Mesendoderm (in vitro differentiated cells): ENCODE data around the gene ORM2.

Experiments
- DNase-seq: peaks from one replicate; pipeline ENCODE4 v3.0.0; 2013
- H2AK5ac ChIP-seq: 2 replicates; pipeline ENCODE4 v1.6.1; 2013; ENCODE audit warnings: low read length, inconsistent platforms
- H2BK120ac ChIP-seq: 2 replicates; pipeline ENCODE4 v1.6.1; 2013; ENCODE audit warnings: low read depth, mild to moderate bottlenecking, low read length, moderate library complexity, mixed read lengths
- H2BK15ac ChIP-seq: replicated peaks from 2 replicates; pipeline ENCODE4 v1.6.1; 2013; ENCODE audit warnings: low read depth, mild to moderate bottlenecking, moderate library complexity
- H2BK5ac ChIP-seq: 2 replicates; pipeline ENCODE4 v1.6.1; 2013; ENCODE audit warnings: low read length, inconsistent platforms
- H3K18ac ChIP-seq: 2 replicates; pipeline ENCODE4 v1.6.1; 2013; ENCODE audit warnings: mild to moderate bottlenecking, low read length, mixed read lengths
- H3K23ac ChIP-seq: one replicate; pipeline ENCODE4 v1.6.1; 2013; ENCODE audit warnings: low read length
- H3K27ac ChIP-seq: 2 replicates; pipeline ENCODE4 v1.5.1; 2013; ENCODE audit warnings: low read depth, mild to moderate bottlenecking, inconsistent platforms, low read length, moderate library complexity
- H3K27me3 ChIP-seq: 2 replicates; pipeline ENCODE4 v1.6.1; 2013; ENCODE audit warnings: low read length, control low read depth, mild to moderate bottlenecking, inconsistent platforms; ENCODE audit not compliant: insufficient read depth, poor library complexity
- H3K36me3 ChIP-seq: 2 replicates; pipeline ENCODE4 v1.6.1; 2013; ENCODE audit warnings: low read length, inconsistent platforms; ENCODE audit not compliant: control insufficient read depth, insufficient read depth
- H3K4ac ChIP-seq: one replicate; pipeline ENCODE4 v1.6.1; 2013; ENCODE audit warnings: low read depth, mild to moderate bottlenecking, low read length, moderate library complexity
- H3K4me1 ChIP-seq: 2 replicates; pipeline ENCODE4 v1.6.1; 2013; ENCODE audit warnings: low read depth, low read length, inconsistent platforms; ENCODE audit not compliant: control insufficient read depth
- H3K4me2 ChIP-seq: 2 replicates; pipeline ENCODE4 v1.6.1; 2013; ENCODE audit warnings: low read length
- H3K4me3 ChIP-seq: 2 replicates; pipeline ENCODE4 v1.5.1; 2013; ENCODE audit warnings: mild to moderate bottlenecking, low read length
- H3K56ac ChIP-seq: one replicate; pipeline ENCODE4 v1.6.1; 2013; ENCODE audit warnings: low read length
- H3K79me1 ChIP-seq: 2 replicates; pipeline ENCODE4 v1.6.1; 2013; ENCODE audit warnings: low read length, inconsistent platforms
- H3K79me2 ChIP-seq: 2 replicates; pipeline ENCODE4 v1.6.1; 2013; ENCODE audit warnings: mild to moderate bottlenecking, low read length; ENCODE audit not compliant: control insufficient read depth, insufficient read depth
- H3K9ac ChIP-seq: 2 replicates; pipeline ENCODE4 v1.6.1; 2013; ENCODE audit warnings: low read length, inconsistent platforms
- H4K5ac ChIP-seq: one replicate; pipeline ENCODE4 v1.6.1; 2013; ENCODE audit warnings: low read length
- H4K8ac ChIP-seq: one replicate; pipeline ENCODE4 v1.6.1; 2013; ENCODE audit warnings: low read depth, mild to moderate bottlenecking, control low read depth, low read length, moderate library complexity
- WGBS: extraction: QIAGEN DNeasy Blood & Tissue Kit; methylation state at CpG from one replicate; pipeline ENCODE4 v1.1.7; 2013; ENCODE audit warnings: low lambda C conversion rate, missing lambda C conversion rate; ENCODE audit not compliant: insufficient coverage; ENCODE audit errors: extremely low coverage; 5-methylcytosine and 5-hydroxymethylcytosine counted together

ORM2 gene

DNA sequence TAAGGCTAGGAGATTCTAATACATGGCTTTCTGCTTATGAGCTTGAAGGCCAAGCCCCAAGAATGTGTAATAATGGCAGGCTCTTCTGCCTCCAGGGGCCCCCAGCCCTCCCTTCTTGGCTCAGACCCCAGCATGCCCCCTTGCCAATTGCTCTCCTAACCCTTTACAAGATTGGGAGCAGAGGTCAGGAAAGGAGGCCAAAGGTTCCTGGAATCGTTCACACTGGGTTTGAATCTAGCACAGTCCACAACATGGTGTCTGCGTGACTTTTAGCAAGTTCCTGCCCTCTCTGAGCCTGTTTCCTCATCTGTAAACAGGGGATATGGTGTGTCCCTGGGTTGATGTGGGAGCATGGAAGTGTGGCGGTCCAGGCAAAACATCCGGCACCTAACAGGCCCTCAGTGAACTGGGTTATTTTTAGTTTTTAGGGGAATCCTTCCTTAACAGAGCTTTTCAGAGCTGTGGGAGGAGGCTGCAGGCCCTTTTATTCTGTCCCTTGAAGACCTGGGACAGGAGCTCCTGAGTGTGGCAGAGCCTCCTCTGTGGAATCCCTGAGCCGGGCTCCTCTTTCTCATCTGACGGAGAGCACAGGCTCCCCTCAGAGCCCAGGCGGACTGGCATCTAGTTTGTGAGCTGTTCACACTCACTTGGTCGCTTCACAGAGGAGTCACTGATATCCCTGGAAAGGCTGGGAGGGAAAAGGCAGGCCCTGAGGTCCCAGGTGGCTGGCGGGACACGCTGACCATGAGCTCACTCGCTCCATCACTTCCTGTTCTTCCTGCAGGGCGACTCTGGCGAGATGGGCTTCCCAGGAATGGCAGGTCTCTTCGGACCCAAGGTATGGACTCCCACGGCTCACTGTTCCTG, 30.1 kb upstream of the ORM2 start:
- Histone ChIP-seq H3K27me3 (no peaks in the 10 kb centered on the region), H2BK15ac (no peak overlapping the region), H3K18ac (no peak overlapping the region), H3K36me3 (no peaks in the 10 kb centered on the region), H3K27ac (no peak overlapping the region), H2BK120ac (no peak overlapping the region), H3K79me1 (no peaks in the 10 kb centered on the region), H3K4me3 (no peak overlapping the region), H3K79me2 (no peaks in the 10 kb centered on the region), H3K9ac (no peak overlapping the region), H4K8ac (no peak overlapping the region), H3K56ac (no peak overlapping the region), H2BK5ac (no peak overlapping the region), H3K23ac (no peak overlapping the region), H3K4ac (no peak overlapping the region), H4K5ac (no peak overlapping the region), H3K4me1 (no peaks in the 10 kb centered on the region), H2AK5ac (no peak overlapping the region), H3K4me2 (no peak overlapping the region)
- DNase-seq = no peak
- no CpG with 5 or more reads among the region's 15 CpGs for WGBS

DNA sequence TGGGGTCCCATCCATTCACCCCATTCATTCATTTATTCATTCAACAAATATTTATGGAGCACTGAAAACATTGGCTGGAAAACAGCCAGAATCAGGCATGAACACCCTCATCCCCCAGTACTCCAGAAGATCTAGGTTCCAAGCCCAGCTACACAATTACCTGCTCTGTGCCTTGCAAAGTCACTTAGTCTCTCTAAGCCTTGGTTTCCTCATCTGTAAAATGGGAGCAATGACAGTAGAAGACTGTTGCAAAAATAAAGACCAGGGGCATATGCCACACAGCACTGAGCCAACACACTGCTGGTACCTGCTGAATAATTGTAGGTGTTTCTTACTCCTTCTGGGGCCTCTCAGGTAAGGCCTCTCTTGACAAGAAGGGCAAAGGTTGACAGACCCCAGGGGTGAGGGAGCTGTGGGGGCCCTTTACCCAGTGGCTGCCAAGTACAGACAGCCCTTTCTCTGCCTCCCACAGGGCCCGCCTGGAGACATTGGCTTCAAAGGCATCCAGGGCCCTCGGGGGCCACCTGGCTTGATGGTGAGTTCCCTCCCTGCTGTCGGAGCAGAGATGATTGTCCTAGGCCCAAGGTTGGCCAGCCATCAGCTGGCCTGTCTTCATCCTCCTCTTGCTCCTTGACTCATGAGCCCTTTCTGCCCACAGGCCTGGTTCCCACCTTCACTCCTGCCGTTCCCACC, 29.4 kb upstream of the ORM2 start:
- Histone ChIP-seq H4K5ac (no peak overlapping the region), H3K9ac (no peak overlapping the region)
- WGBS = no CpG with 5 or more reads among the region's 4 CpGs

DNA sequence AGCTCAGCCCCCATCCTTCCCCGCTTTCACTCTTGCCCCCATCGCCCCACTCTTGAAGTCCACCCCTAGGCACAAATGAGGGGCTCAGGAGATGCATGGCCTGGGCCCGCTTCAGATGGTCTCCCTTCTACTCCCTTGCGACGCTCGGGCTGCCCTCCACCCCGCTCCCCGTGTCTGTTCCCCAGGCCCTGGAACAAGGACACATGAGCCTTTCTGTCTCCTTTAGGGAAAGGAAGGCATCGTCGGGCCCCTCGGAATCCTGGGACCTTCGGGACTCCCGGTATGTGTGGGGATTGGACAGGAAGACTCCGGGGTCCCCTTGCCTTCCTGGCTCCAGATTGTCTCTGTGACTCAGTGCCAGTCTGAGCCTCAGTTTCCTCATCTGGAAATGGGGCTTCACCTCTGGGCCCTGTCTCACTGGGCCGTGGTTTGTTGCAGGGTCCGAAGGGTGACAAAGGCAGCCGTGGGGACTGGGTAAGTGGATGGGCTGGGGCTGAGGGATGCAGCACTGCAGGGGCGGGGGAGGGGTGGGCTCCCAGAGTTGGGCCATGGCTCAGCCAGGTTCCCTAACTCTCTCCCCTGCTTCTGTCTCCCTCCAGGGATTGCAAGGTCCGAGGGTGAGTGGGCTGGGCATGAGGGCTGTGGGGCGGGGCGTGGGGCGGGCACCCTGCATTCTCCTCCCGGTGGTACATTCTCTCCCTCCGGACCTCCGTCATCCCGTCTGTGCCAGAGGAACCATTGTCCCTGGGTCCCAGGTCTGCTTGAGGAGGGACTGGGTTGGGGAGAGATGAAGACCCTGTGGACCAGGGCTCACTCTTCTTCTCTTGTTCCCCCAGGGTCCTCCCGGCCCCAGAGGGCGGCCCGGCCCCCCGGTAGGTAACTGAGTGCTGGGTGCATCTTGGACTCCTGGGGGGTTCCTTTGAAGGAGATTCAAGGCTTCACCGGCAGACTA, 28.5 kb upstream of the ORM2 start:
- Histone ChIP-seq H3K27ac (no peak overlapping the region), H3K4me2 (no peak overlapping the region), H3K79me2 (no peaks in the 10 kb centered on the region), H3K4ac (no peak overlapping the region), H2AK5ac (no peak overlapping the region), H3K4me1 (no peaks in the 10 kb centered on the region), H3K9ac (no peak overlapping the region), H3K27me3 (no peaks in the 10 kb centered on the region), H3K18ac (no peak overlapping the region), H3K79me1 (no peaks in the 10 kb centered on the region), H3K23ac (no peak overlapping the region), H4K5ac (no peak overlapping the region), H3K56ac (no peak overlapping the region), H2BK120ac (no peak overlapping the region), H4K8ac (no peak overlapping the region), H2BK15ac (no peak overlapping the region), H3K36me3 (no peaks in the 10 kb centered on the region), H3K4me3 (no peak overlapping the region), H2BK5ac (no peak overlapping the region)
- no peak for DNase-seq
- WGBS = no CpG with 5 or more reads among the region's 31 CpGs

More for the DNA sequence above, 29.4 kb upstream of the ORM2 start:
- Histone ChIP-seq H4K8ac (no peak overlapping the region), H2BK5ac (no peak overlapping the region), H2BK15ac (no peak overlapping the region), H3K27me3 (no peaks in the 10 kb centered on the region), H2AK5ac (no peak overlapping the region), H3K18ac (no peak overlapping the region), H3K4me1 (no peaks in the 10 kb centered on the region), H3K79me1 (no peaks in the 10 kb centered on the region), H3K4ac (no peak overlapping the region), H3K79me2 (no peaks in the 10 kb centered on the region), H2BK120ac (no peak overlapping the region), H3K4me3 (no peak overlapping the region), H3K27ac (no peak overlapping the region), H3K36me3 (no peaks in the 10 kb centered on the region), H3K23ac (no peak overlapping the region), H3K56ac (no peak overlapping the region), H3K4me2 (no peak overlapping the region)
- DNase-seq = no peak

DNA sequence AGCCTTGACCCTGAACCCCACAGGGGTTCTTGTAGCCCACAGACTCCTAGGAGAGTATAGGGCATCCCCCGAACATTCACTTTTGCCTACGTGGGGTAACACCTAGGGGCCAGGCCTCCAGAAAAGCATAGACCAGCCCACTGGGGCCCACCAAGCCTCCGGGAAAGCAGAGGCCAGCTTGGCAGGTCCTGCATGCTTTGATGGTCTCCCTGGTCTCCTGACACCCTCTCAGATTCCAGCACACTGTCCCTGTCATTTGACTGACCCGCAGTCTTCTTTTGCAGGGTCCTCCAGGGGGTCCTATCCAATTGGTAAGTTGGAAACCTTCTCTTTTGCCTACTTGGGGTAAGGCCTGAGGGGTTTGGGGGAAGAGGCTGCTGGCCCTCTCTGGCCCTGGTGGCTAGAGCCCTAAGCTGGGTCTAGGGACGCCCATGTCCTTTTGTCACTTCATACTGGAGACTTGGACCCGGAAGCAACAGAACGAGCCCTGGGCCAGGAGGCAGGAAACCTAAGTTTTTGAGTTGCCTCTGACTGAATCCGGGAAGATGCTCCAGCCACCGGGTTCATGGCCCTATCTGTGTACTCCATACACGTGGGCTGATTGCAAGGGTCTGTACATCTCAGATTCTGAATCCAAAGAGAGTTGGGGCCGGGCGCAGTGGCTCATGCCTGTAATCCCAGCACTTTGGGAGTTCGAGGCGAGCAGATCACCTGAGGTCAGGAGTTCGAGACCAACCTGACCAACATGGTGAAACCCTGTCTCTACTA, 27.7 kb upstream of the ORM2 start:
- Histone ChIP-seq H3K27ac (no peak overlapping the region), H3K4me3 (no peak overlapping the region), H2AK5ac (no peak overlapping the region), H4K8ac (no peak overlapping the region), H3K18ac (no peak overlapping the region), H3K27me3 (no peaks in the 10 kb centered on the region), H3K79me2 (no peaks in the 10 kb centered on the region), H3K56ac (no peak overlapping the region), H2BK120ac (no peak overlapping the region), H3K23ac (no peak overlapping the region), H3K36me3 (no peaks in the 10 kb centered on the region), H3K9ac (no peak overlapping the region), H3K4me1 (no peaks in the 10 kb centered on the region), H3K79me1 (no peaks in the 10 kb centered on the region), H2BK5ac (no peak overlapping the region), H4K5ac (no peak overlapping the region), H2BK15ac (no peak overlapping the region), H3K4ac (no peak overlapping the region), H3K4me2 (no peak overlapping the region)
- DNase-seq = no peak
- no CpG with 5 or more reads among the region's 15 CpGs for WGBS

DNA sequence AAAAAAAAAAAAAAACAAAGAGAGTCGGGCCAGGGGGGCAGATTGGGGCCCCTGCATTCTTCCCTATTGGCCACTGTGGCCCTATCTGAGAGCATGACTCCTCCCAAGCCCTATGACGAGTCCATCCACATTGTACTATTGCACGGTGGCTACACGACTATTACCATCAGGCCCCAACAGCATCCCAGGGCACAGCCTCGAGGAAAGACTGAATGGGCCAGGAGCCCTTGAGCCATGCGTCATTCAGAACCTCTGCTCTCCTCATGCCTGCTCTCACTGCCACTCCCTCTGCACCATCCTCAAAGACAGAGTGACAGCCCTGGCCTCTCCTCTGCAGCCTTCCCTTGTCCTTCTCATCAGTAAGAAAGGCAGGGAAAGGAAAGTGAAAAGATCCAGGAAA, 26.9 kb upstream of the ORM2 start:
- H3K4me3 ChIP-seq = no peak overlapping the region
- DNase-seq = no peak
- no peaks in the 10 kb centered on the region for H3K79me2 ChIP-seq
- no peak overlapping the region for H3K27ac ChIP-seq
- H3K79me1 ChIP-seq = no peaks in the 10 kb centered on the region
- H3K4me1 ChIP-seq = no peaks in the 10 kb centered on the region
- H3K36me3 ChIP-seq = no peaks in the 10 kb centered on the region
- no peak overlapping the region for H4K5ac ChIP-seq
- H2BK15ac ChIP-seq = no peak overlapping the region
- H3K27me3 ChIP-seq = no peaks in the 10 kb centered on the region
- H3K4me2 ChIP-seq = no peak overlapping the region
- H2AK5ac ChIP-seq = no peak overlapping the region
- H3K4ac ChIP-seq = no peak overlapping the region
- no peak overlapping the region for H3K18ac ChIP-seq
- no peak overlapping the region for H3K56ac ChIP-seq
- no peak overlapping the region for H3K23ac ChIP-seq
- WGBS = no CpG with 5 or more reads among the region's 6 CpGs
- H2BK5ac ChIP-seq = no peak overlapping the region
- H3K9ac ChIP-seq = no peak overlapping the region
- H2BK120ac ChIP-seq = no peak overlapping the region
- no peak overlapping the region for H4K8ac ChIP-seq
